GM23338 (cell line): ENCODE measurements around the gene NCAPD3. TPM values are rescaled to one million over a fixed set of nuclear protein-coding genes. Genes with fewer than 3 reads are reported as not detected.

ENCODE experiments used
- ATAC-seq: fragments of 200-7000 bp; cut with Tn5 transposase; 3 replicates; pipeline ENCODE4 v1.9.1; 2020
- DNase-seq: peaks from one replicate; pipeline ENCODE4 v3.0.0-alpha.2; 2015; ENCODE audit warnings: low spot score
- H2AFZ ChIP-seq: fragments of 200-600 bp; sonication (generic); 2 replicates; pipeline ENCODE4 v1.8.0; 2016; ENCODE audit warnings: antibody characterized with exemption, mild to moderate bottlenecking, moderate library complexity
- H3F3A ChIP-seq: fragments of 200-600 bp; sonication (generic); replicated peaks from 2 replicates; pipeline ENCODE4 v1.8.0; 2017; ENCODE audit warnings: antibody characterized with exemption, mixed run types, low read depth
- H3K27ac ChIP-seq: fragments of 200-600 bp; sonication (generic); 2 replicates; pipeline ENCODE4 v1.6.1; 2016; ENCODE audit warnings: low read depth
- H3K27me3 ChIP-seq: fragments of 200-600 bp; sonication (generic); 2 replicates; pipeline ENCODE4 v1.8.0; 2016; ENCODE audit warnings: mild to moderate bottlenecking, mixed run types, moderate library complexity; ENCODE audit not compliant: insufficient read depth
- H3K36me3 ChIP-seq: fragments of 200-600 bp; sonication (generic); 2 replicates; pipeline ENCODE4 v1.8.0; 2016; ENCODE audit warnings: mild to moderate bottlenecking; ENCODE audit not compliant: insufficient read depth
- H3K4me1 ChIP-seq: fragments of 200-600 bp; sonication (generic); 2 replicates; pipeline ENCODE4 v1.8.0; 2016; ENCODE audit warnings: mild to moderate bottlenecking, moderate library complexity; ENCODE audit not compliant: insufficient read depth
- H3K4me2 ChIP-seq: fragments of 200-600 bp; sonication (generic); 2 replicates; pipeline ENCODE4 v1.7.1; 2017; ENCODE audit warnings: mixed run types
- H3K4me3 ChIP-seq: fragments of 200-600 bp; sonication (generic); 2 replicates; pipeline ENCODE4 v1.6.1; 2016; ENCODE audit warnings: mixed run types
- H3K79me2 ChIP-seq: fragments of 200-600 bp; sonication (generic); replicated peaks from 2 replicates; pipeline ENCODE4 v1.8.0; 2017; ENCODE audit warnings: mild to moderate bottlenecking; ENCODE audit not compliant: insufficient read depth
- H3K9me2 ChIP-seq: fragments of 200-600 bp; sonication (generic); 2 replicates; pipeline ENCODE4 v1.8.0; 2017; ENCODE audit not compliant: insufficient read depth
- H4K20me1 ChIP-seq: fragments of 200-600 bp; sonication (generic); replicated peaks from 2 replicates; pipeline ENCODE4 v1.8.0; 2017; ENCODE audit warnings: mild to moderate bottlenecking; ENCODE audit not compliant: insufficient read depth
- H3K27ac Mint-ChIP-seq: 2 replicates; pipeline ENCODE4 v1.8.0; 2020; ENCODE audit warnings: inconsistent platforms, mild to moderate bottlenecking, moderate library complexity, mixed read lengths
- H3K27me3 Mint-ChIP-seq: 3 replicates; pipeline ENCODE4 v1.8.0; 2022; ENCODE audit warnings: low read depth, mild to moderate bottlenecking, moderate library complexity, mixed read lengths, inconsistent platforms; ENCODE audit not compliant: insufficient read depth, poor library complexity
- H3K36me3 Mint-ChIP-seq: 3 replicates; pipeline ENCODE4 v1.8.0; 2021; ENCODE audit warnings: low read depth, mild to moderate bottlenecking, inconsistent platforms, moderate library complexity, mixed read lengths
- H3K4me1 Mint-ChIP-seq: 3 replicates; pipeline ENCODE4 v1.8.0; 2020; ENCODE audit warnings: mild to moderate bottlenecking, inconsistent platforms, mixed read lengths
- H3K4me3 Mint-ChIP-seq: 3 replicates; pipeline ENCODE4 v1.8.0; 2021; ENCODE audit warnings: moderate library complexity, mild to moderate bottlenecking, inconsistent platforms, mixed read lengths
- H3K9me3 Mint-ChIP-seq: 3 replicates; pipeline ENCODE4 v1.8.0; 2020; ENCODE audit warnings: moderate library complexity, mild to moderate bottlenecking, inconsistent platforms, mixed read lengths
- CREB1 ChIP-seq: fragments of 250-450 bp; sonication (Bioruptor Pico); IDR thresholded peaks from 2 replicates; pipeline ENCODE4 v1.5.0; 2020; ENCODE audit warnings: low read depth, mild to moderate bottlenecking, moderate library complexity
- CTCF ChIP-seq, 2 experiments: fragments of 200-600 bp in 1 of 2; sonication (generic) in 1 of 2; conservative IDR thresholded peaks; 2 replicates each; pipeline versions ENCODE4 v1.5.1 to v1.6.1; 2016 to 2017; ENCODE audit warnings: antibody characterized with exemption in 2 of 2, low read depth in 2 of 2, mild to moderate bottlenecking in 2 of 2, moderate library complexity in 1 of 2
- EZH2phosphoT487 ChIP-seq: fragments of 200-600 bp; sonication (generic); IDR thresholded peaks from one replicate; pipeline ENCODE4 v1.8.1; 2018; ENCODE audit warnings: antibody characterized with exemption; ENCODE audit not compliant: unreplicated experiment
- JUNB ChIP-seq: IDR thresholded peaks from one replicate; pipeline ENCODE4 v1.6.1; 2016; ENCODE audit warnings: antibody characterized with exemption; ENCODE audit not compliant: unreplicated experiment
- POLR2AphosphoS5 ChIP-seq: IDR thresholded peaks from 2 replicates; pipeline ENCODE4 v1.6.1; 2016; ENCODE audit warnings: antibody characterized with exemption, low read depth
- REST ChIP-seq: IDR thresholded peaks from one replicate; pipeline ENCODE4 v1.6.1; 2018; ENCODE audit warnings: antibody characterized with exemption; ENCODE audit not compliant: unreplicated experiment
- ZNF114 ChIP-seq: fragments of 250-450 bp; sonication (Bioruptor Pico); IDR thresholded peaks from 2 replicates; pipeline ENCODE4 v1.5.0; 2020; ENCODE audit warnings: mild to moderate bottlenecking, moderate library complexity
- ZNF331 ChIP-seq: fragments of 250-450 bp; sonication (Bioruptor Pico); IDR thresholded peaks from 2 replicates; pipeline ENCODE4 v1.5.0; 2020; ENCODE audit warnings: low read depth, mild to moderate bottlenecking, moderate library complexity
- ZNF462 ChIP-seq: fragments of 250-450 bp; sonication (Bioruptor Pico); IDR thresholded peaks from 2 replicates; pipeline ENCODE4 v1.5.0; 2020; ENCODE audit warnings: mild to moderate bottlenecking, moderate library complexity
- polyA plus RNA-seq: library from polyadenylated mRNA; unstranded; fragments of >200 nt; fragmentation: Nextera tagmentation; extraction: Ambion mirVana; gene quantifications from 2 replicates; pipeline ENCODE4 v1.2.1, GENCODE V29; 2016
- total RNA-seq: library from RNA; depleted of rRNA; stranded (reverse); fragments of >200 nt; shearing (Covaris generic); gene quantifications from 2 replicates; pipeline ENCODE4 v1.2.3, GENCODE V29; 2014

Gene NCAPD3
- total and polyA plus RNA-seq, 2 experiments from 2014 or later, result 37.1 to 49.8 TPM

GRCh38 chr11:134151083-134151747 is 72.6 kb downstream of the NCAPD3 start:
- peaks cover 81% of the 10 kb centered on the region for H3K36me3 Mint-ChIP-seq
- H3K9me2 ChIP-seq, result no peaks in the 10 kb centered on the region
- no peak overlapping the region for H3K4me3 Mint-ChIP-seq

GRCh38 chr11:134150195-134150903 is 73.4 kb downstream of the NCAPD3 start:
- H3K27ac ChIP-seq, result no peak overlapping the region
- Mint-ChIP-seq H3K9me3 (peaks cover 22% of the 10 kb centered on the region; the same call in 2 of the 3 replicates), H3K27me3 (peaks cover 18% of the 10 kb centered on the region), H3K4me3 (no peak overlapping the region), H3K4me1 (no peaks in the 10 kb centered on the region), H3K36me3 (peaks cover 81% of the 10 kb centered on the region), H3K27ac (no peak overlapping the region)
- ATAC-seq (no peak), DNase-seq (no peak)
- 0 out of 2 replicates have a peak, but pooled peaks cover 3% of the 10 kb centered on the region for H3F3A ChIP-seq
- peaks cover 33% of the 10 kb centered on the region for H3K36me3 ChIP-seq
- no peak overlapping the region for H2AFZ ChIP-seq
- H3K4me3 ChIP-seq, result no peak overlapping the region
- TF ChIP-seq POLR2AphosphoS5, result no peak
- no peak for TF ChIP-seq CTCF (conservative IDR thresholded peaks at IDR 0.05; ENCODE audit: low read depth in 2 of 2)
- TF ChIP-seq ZNF331 (CRISPR knock-in tag), result no peak
- no peak for TF ChIP-seq CREB1
- no peak for TF ChIP-seq EZH2phosphoT487
- no peak for TF ChIP-seq JUNB
- no peak for TF ChIP-seq ZNF462 (CRISPR knock-in tag)
- TF ChIP-seq REST, result no peak
- H3K4me2 ChIP-seq, result no peak overlapping the region
- no peaks in the 10 kb centered on the region for H3K79me2 ChIP-seq
- no peaks in the 10 kb centered on the region for H3K4me1 ChIP-seq
- peaks cover 6% of the 10 kb centered on the region for H4K20me1 ChIP-seq
- no peaks in the 10 kb centered on the region for H3K27me3 ChIP-seq
- no peaks in the 10 kb centered on the region for H3K9me2 ChIP-seq

More at GRCh38 chr11:134151083-134151747, 72.6 kb downstream of the NCAPD3 start:
- H2AFZ ChIP-seq, result no peak overlapping the region
- H3K4me2 ChIP-seq, result no peak overlapping the region
- no peaks in the 10 kb centered on the region for H3K4me1 ChIP-seq
- ATAC-seq (no peak), DNase-seq (no peak)
- peaks cover 19% of the 10 kb centered on the region for H3K27me3 Mint-ChIP-seq
- peaks cover 6% of the 10 kb centered on the region for H4K20me1 ChIP-seq
- TF ChIP-seq ZNF114, result no peak
- TF ChIP-seq ZNF331 (CRISPR knock-in tag), result no peak
- no peaks in the 10 kb centered on the region for H3K27me3 ChIP-seq
- H3K27ac Mint-ChIP-seq, result no peak overlapping the region
- H3K4me3 ChIP-seq, result no peak overlapping the region
- H3K79me2 ChIP-seq, result no peaks in the 10 kb centered on the region
- no peaks in the 10 kb centered on the region for H3K4me1 Mint-ChIP-seq
- H3K9me3 Mint-ChIP-seq, result peaks cover 14% of the 10 kb centered on the region; the same call in 2 of the 3 replicates
- H3K36me3 ChIP-seq, result peaks cover 33% of the 10 kb centered on the region
- H3F3A ChIP-seq, result 0 out of 2 replicates have a peak, but pooled peaks cover 3% of the 10 kb centered on the region
- no peak overlapping the region for H3K27ac ChIP-seq
